DND-41 (cell line): ENCODE results near the gene CTNNBL1.

ENCODE experiments used
- EZH2 ChIP-seq: IDR thresholded peaks from 3 replicates; pipeline ENCODE4 v1.6.1; 2012; ENCODE audit warnings: borderline replicate concordance, low read depth, mild to moderate bottlenecking, moderate library complexity, low read length, inconsistent platforms; ENCODE audit not compliant: severe bottlenecking
- TF ChIP-seq, protein P1 (sequence below): IDR thresholded peaks from 2 replicates; pipeline ENCODE4 v1.5.1; 2012; ENCODE audit warnings: borderline replicate concordance, low read length, moderate library complexity, mild to moderate bottlenecking; ENCODE audit not compliant: poor library complexity, severe bottlenecking; ENCODE audit errors: extremely low read depth

DNA sequence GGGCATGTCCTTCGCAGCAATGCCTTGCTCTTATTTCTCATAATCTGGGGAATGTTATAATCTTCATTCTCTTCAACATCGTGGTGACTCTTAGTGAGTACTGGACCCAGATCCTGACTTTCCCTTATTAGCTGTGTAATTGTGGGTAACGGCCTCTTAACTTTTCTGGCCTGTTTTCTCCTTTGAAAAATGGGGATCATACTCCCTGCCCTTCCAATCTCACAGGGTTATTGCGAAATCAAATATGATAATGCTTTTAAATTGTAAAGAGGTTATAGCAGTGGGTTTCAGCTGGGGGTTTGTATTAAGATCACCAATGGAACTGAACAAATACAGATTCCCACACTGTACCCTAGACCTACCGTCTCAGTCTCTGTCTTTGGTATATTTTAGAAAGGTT lies 77.1 kb downstream of the CTNNBL1 start:
- TF ChIP-seq, protein P1, sequence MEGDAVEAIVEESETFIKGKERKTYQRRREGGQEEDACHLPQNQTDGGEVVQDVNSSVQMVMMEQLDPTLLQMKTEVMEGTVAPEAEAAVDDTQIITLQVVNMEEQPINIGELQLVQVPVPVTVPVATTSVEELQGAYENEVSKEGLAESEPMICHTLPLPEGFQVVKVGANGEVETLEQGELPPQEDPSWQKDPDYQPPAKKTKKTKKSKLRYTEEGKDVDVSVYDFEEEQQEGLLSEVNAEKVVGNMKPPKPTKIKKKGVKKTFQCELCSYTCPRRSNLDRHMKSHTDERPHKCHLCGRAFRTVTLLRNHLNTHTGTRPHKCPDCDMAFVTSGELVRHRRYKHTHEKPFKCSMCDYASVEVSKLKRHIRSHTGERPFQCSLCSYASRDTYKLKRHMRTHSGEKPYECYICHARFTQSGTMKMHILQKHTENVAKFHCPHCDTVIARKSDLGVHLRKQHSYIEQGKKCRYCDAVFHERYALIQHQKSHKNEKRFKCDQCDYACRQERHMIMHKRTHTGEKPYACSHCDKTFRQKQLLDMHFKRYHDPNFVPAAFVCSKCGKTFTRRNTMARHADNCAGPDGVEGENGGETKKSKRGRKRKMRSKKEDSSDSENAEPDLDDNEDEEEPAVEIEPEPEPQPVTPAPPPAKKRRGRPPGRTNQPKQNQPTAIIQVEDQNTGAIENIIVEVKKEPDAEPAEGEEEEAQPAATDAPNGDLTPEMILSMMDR = no peak
- no peak for TF ChIP-seq EZH2
